SK-N-MC (cell line): ENCODE results near the gene ZSWIM3.

Experiments
- DNase-seq: peaks from one replicate; pipeline ENCODE4 v3.0.0-alpha.2; 2011; ENCODE audit warnings: low read depth, low spot score
- H3K27ac ChIP-seq: fragments of 200-600 bp; sonication (generic); 2 replicates; pipeline ENCODE4 v1.5.1; 2016; ENCODE audit warnings: mixed run types
- H3K36me3 ChIP-seq: fragments of 200-600 bp; sonication (generic); 2 replicates; pipeline ENCODE4 v1.6.1; 2017; ENCODE audit warnings: antibody characterized with exemption, low read length, mixed read lengths; ENCODE audit not compliant: insufficient read depth
- H3K4me3 ChIP-seq: fragments of 200-600 bp; sonication (generic); 2 replicates; pipeline ENCODE4 v1.5.1; 2016
- H3K9ac ChIP-seq: fragments of 200-600 bp; sonication (generic); 2 replicates; pipeline ENCODE4 v1.8.0; 2017; ENCODE audit warnings: mixed run types, mixed read lengths; ENCODE audit not compliant: insufficient read length
- H3K9me3 ChIP-seq: fragments of 200-600 bp; sonication (generic); 2 replicates; pipeline ENCODE4 v1.6.1; 2017; ENCODE audit warnings: low read depth, mild to moderate bottlenecking, antibody characterized with exemption, low read length, moderate library complexity, mixed read lengths
- EZH2 ChIP-seq: fragments of 200-600 bp; sonication (generic); IDR thresholded peaks from one replicate; pipeline ENCODE4 v1.6.1; 2017; ENCODE audit warnings: antibody characterized with exemption
- FOXP2 ChIP-seq: optimal IDR thresholded peaks from 2 replicates; pipeline ENCODE3; 2011; ENCODE audit warnings: mild to moderate bottlenecking, moderate library complexity; ENCODE audit not compliant: insufficient read depth; ENCODE audit errors: extremely low read length, control extremely low read depth
- POLR2AphosphoS5 ChIP-seq: IDR thresholded peaks from 2 replicates; pipeline ENCODE4 v1.6.1; 2012; ENCODE audit warnings: mild to moderate bottlenecking, low read depth, low read length, borderline replicate concordance

The ZSWIM3 gene

DNA sequence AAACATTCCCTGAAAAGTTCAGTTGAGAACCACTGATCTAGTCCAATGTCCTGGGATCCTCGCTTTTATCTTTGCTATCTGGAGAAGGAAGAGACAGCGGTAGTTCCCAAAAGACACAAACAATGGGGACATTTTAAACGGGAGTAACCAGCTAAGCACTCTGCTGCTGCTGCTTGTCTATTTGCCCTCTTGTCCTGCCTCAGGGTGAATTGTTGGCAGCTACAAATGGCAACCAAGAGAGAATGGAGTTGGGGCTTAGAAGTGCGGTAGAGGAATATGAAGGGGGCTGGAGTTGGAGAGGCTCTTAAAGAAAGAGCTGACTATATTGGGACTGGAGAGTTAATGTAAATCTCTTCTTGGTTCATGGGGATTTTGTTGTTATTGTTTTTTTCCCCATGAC, 17.2 kb downstream of the ZSWIM3 start:
- Histone ChIP-seq H3K9me3 (no peaks in the 10 kb centered on the region), H3K9ac (no peak overlapping the region), H3K27ac (no peak overlapping the region), H3K4me3 (no peak overlapping the region), H3K36me3 (no peaks in the 10 kb centered on the region)
- no peak for DNase-seq
- TF ChIP-seq POLR2AphosphoS5, result no peak
- TF ChIP-seq EZH2, result no peak
- TF ChIP-seq FOXP2, result no peak

DNA sequence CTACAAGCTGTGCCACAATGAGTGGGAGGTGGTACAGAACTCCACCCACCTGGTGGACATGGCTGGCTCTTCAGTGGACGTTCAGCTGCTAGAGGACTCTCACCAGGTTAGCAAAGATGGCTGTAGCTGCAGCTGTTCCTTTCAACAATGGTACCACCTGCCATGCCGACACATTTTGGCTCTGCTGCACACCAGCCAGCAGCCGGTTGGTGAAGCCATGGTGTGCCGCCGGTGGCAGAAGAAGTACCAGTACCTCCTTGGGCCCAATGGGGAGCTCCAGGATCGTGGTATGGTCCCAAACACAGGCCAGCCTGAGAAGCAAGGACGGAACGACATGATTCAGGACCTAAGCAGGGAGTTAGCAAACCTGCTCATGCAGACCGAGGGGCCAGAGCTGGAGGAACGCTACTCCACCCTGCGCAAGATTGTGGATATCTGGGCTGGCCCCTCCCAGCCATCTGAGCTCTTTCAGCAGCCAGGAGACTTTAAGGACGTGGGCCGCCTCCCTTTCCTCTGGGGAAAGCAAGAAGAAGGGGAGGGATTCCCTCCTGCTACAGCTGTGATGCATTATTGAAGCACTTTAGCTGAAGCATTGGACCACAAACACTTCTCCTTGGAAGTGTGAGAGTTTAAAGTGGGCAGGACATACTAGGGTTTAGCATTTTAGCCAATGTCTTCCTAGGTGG, 20.8 kb downstream of the ZSWIM3 start:
- Histone ChIP-seq H3K4me3 (no peak overlapping the region), H3K27ac (no peak overlapping the region), H3K36me3 (peaks cover 12% of the 10 kb centered on the region; the same call in 1 of the 2 replicates), H3K9ac (no peak overlapping the region), H3K9me3 (no peaks in the 10 kb centered on the region)
- DNase-seq, result no peak
- TF ChIP-seq POLR2AphosphoS5 (no peak), FOXP2 (no peak), EZH2 (no peak)

DNA sequence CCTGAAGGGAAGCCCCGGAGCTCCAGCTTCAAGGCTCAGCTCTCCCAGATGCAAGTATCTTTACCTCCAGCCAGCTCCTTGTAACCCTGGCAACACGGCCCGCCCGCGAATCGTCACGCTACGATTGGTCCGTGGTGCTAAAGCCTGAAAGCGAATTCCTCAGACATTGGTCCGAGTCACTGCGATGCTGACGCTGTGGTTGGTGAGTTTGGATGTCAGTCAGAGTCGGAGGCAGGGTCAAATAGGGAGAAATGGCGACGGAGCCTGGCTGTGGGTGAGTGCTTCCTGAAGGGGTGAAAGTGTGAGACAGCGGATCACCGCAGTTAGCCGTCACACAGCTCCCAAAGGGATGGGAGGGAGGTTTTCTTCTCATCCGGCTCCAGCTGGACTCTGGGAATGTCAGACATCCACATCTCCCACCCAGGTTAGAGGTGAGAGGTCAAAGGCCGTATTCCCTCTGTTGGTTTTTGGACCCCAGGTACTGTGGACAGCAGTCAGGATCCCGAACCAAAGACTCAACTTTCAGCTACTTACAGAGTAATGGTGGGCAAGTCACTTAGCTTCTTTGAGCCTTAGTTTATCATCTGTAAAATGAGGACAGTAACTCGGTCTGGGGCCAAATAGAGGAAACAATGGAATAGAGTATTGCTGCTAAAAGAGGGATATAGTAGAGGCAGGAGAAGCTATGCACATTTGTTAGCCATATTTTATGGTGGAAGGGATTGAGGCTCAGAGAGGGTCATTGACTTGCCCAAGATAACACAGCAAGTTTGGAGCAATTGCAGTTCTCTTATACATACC, 23.8 kb downstream of the ZSWIM3 start, which contains the start of gene ZSWIM1:
Gene ZSWIM1, plus strand, starts transcription at position 240 of the 801 bp plus-strand sequence. CDS start 1,366 bp downstream, outside the sequence.
- H3K36me3 ChIP-seq, result peaks cover 20% of the 10 kb centered on the region; the same call in 1 of the 2 replicates
- TF ChIP-seq POLR2AphosphoS5, result peak; percentile 97
- TF ChIP-seq EZH2, result no peak
- no peak for TF ChIP-seq FOXP2
- H3K4me3 ChIP-seq, result peak within 1 kb of the TSS; percentile 98
- DNase-seq, result peak; percentile 98
- no peaks in the 10 kb centered on the region for H3K9me3 ChIP-seq
- peak within 1 kb of the TSS; percentile 98 for H3K9ac ChIP-seq
- peak within 1 kb of the TSS; percentile 64; the same call in 1 of the 2 replicates for H3K27ac ChIP-seq

DNA sequence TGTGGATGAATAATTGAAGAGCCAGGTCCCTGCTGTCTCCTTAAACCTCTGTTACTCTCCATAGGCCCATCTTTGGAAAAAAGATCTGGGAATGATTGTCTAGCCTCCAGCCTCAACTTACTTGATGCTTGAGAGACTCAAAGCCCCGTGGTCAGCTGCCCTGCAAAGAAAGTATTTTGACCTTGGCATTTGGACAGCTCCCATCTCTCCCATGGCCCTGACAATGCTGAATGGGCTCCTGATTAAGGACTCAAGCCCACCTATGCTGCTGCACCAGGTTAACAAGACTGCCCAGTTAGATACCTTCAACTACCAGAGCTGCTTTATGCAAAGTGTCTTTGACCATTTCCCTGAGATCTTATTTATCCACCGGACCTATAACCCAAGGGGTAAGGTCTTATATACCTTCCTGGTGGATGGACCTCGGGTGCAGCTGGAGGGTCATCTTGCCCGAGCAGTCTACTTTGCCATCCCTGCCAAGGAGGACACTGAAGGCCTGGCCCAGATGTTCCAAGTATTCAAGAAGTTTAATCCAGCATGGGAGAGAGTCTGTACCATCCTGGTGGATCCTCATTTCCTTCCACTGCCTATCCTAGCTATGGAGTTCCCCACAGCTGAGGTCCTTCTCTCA, 25.2 kb downstream of the ZSWIM3 start:
- TF ChIP-seq FOXP2, result no peak
- TF ChIP-seq POLR2AphosphoS5, result no peak
- no peak for TF ChIP-seq EZH2
- no peaks in the 10 kb centered on the region for H3K9me3 ChIP-seq
- no peak overlapping the region for H3K27ac ChIP-seq
- H3K4me3 ChIP-seq, result no peak overlapping the region
- H3K9ac ChIP-seq, result no peak overlapping the region
- H3K36me3 ChIP-seq, result peaks cover 20% of the 10 kb centered on the region; the same call in 1 of the 2 replicates
- DNase-seq, result no peak

DNA sequence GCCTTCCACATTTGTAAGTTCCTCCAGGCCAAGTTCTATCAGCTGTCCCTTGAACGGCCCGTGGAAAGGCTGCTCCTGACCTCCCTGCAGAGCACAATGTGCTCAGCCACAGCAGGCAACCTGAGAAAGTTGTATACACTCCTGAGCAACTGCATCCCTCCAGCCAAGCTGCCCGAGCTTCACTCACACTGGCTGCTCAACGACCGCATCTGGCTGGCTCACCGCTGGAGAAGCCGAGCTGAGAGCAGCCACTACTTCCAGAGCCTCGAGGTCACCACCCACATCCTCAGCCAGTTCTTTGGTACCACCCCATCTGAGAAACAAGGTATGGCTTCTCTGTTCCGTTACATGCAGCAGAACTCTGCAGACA, 25.7 kb downstream of the ZSWIM3 start:
- TF ChIP-seq EZH2 (no peak), FOXP2 (no peak), POLR2AphosphoS5 (no peak)
- Histone ChIP-seq H3K9me3 (no peaks in the 10 kb centered on the region), H3K36me3 (peaks cover 20% of the 10 kb centered on the region; the same call in 1 of the 2 replicates)

DNA sequence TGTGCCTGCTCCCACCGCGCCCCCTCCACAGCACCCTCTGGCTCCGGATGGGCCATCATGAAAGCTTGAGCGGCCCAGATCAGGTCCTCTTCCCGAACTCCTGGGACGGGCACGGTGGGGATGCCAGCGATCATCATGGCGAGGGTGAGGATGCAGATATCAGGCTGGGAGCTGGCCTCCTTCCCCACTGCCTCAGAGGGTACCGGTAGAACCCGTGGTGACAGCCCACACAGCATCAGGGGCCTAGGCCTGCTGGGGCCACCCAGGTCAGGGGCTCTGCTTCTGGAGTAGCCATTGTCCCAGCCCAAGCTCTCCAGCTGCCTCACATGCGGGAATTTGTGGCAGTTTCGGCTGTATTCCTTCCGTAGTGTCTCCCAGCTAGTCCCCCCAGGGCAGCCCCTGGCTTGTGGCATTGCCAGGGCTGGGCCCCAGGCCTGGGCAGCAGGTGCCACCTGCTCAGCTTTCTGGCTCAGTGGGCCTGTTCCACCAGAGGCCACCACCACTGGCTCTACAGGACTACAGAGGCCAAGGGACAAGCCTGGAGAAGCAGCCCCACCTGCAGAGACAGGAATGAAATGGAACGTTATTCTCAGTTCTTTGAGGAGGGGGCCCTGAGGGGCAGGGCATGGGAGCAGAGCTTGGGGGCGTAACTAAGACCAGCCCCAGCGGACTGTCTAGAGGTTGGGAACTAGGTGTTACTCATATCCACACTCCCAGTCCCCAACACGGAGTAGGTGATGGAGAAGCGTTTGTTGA, 29.4 kb downstream of the ZSWIM3 start:
- no peak overlapping the region for H3K27ac ChIP-seq
- H3K9me3 ChIP-seq, result no peaks in the 10 kb centered on the region
- H3K9ac ChIP-seq, result no peak overlapping the region
- no peak overlapping the region for H3K4me3 ChIP-seq
- H3K36me3 ChIP-seq, result peaks cover 20% of the 10 kb centered on the region; the same call in 1 of the 2 replicates
- TF ChIP-seq POLR2AphosphoS5 (0 out of 2 replicates have a peak, but pooled peaks have one; percentile 25), EZH2 (no peak)
- DNase-seq, result no peak

More for the DNA sequence above, 25.7 kb downstream of the ZSWIM3 start:
- Histone ChIP-seq H3K9ac (no peak overlapping the region), H3K27ac (no peak overlapping the region), H3K4me3 (no peak overlapping the region)
- DNase-seq, result no peak

DNA sequence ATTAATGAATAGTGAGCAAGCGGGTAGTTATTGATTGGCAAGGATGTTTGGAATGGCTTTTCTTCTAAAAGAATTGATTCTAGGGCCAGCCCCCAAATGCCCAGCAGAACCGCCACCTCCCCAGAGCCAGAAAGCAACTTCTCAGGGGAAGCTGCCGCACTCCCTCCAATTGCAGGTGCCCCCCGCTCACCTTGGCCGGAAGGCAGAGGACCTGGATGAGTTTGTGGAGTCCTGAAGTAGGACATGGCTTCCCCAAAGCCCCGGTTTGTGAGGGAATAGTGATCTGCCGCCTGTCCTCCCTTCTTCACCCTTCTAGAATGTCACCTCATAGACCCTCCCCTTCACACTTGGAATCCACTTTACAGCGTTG, 29.9 kb downstream of the ZSWIM3 start, which contains the start of gene SPATA25:
Gene SPATA25, minus strand, starts transcription at position 277 of the 370 bp plus-strand sequence. Its CDS starts 32 bp downstream, at position 245.
- DNase-seq, result no peak
- no peak within 1 kb of the TSS for H3K27ac ChIP-seq
- no peaks in the 10 kb centered on the region for H3K9me3 ChIP-seq
- no peak within 1 kb of the TSS for H3K4me3 ChIP-seq
- H3K36me3 ChIP-seq, result peaks cover 17% of the 10 kb centered on the region; the same call in 1 of the 2 replicates
- no peak within 1 kb of the TSS for H3K9ac ChIP-seq
- TF ChIP-seq FOXP2, result no peak
- no peak for TF ChIP-seq POLR2AphosphoS5
- TF ChIP-seq EZH2, result no peak
